HCT116 (cell line): Measurements from ENCODE around the gene RPAP3. TPM values are rescaled to one million over a fixed set of nuclear protein-coding genes. Genes with fewer than 3 reads are reported as not detected.

Source experiments
- ATAC-seq: fragments of 200-7000 bp; cut with Tn5 transposase; 2 replicates; pipeline ENCODE4 v1.9.1; 2020; ENCODE audit warnings: mild to moderate bottlenecking, moderate library complexity
- BruUV-seq: library from RNA; stranded (reverse); fragments of 400-500 nt; replicated peaks from 2 replicates; lab custom pipeline; 2021; lab: Mats Ljungman, UMichigan
- CTCF ChIA-PET: fragments of 300-600 bp; sonication (Branson Sonifier 250); formaldehyde crosslinking; loops from one replicate; lab custom pipeline; 2021; ENCODE audit warnings: antibody characterized with exemption; lab: Charles Lee
- POLR2A ChIA-PET: fragments of 300-600, 350-600 bp; sonication (Branson Sonifier 250); formaldehyde crosslinking; loops from one replicate; lab custom pipeline; 2021; ENCODE audit warnings: antibody characterized with exemption; lab: Charles Lee
- RAD21 ChIA-PET, 2 experiments: fragments of 300-600 bp; sonication (Branson Sonifier 250); formaldehyde crosslinking; loops; one replicate each; lab custom pipeline; 2023; ENCODE audit warnings: low total read pairs in 2 of 2; ENCODE audit not compliant: uncharacterized antibody in 2 of 2, unreplicated experiment in 2 of 2, low non-redundant PET in 1 of 2; lab: Charles Lee
- DNase-seq: peaks from one replicate; pipeline ENCODE4 v3.0.0-alpha.2; 2010; ENCODE audit warnings: low read depth, low spot score
- H2AFZ ChIP-seq: fragments of 200-600 bp; shearing (Covaris generic), sonication (generic); 2 replicates; pipeline ENCODE4 v1.6.1; 2017; ENCODE audit warnings: low read depth, mixed run types, mixed read lengths, antibody characterized with exemption, low read length; ENCODE audit not compliant: poor library complexity, severe bottlenecking
- H3K27ac ChIP-seq: 2 replicates; pipeline ENCODE4 v1.5.1; 2012; ENCODE audit warnings: low read depth, low read length
- H3K27me3 ChIP-seq: fragments of 200-600 bp; sonication (generic); 2 replicates; pipeline ENCODE4 v1.6.1; 2016; ENCODE audit warnings: mixed run types, low read length, mixed read lengths; ENCODE audit not compliant: insufficient read depth
- H3K36me3 ChIP-seq, 2 experiments: fragments of 200-500 bp in 1 of 2; fragments of 200-600 bp in 1 of 2; sonication (Bioruptor generic) in 1 of 2; sonication (generic) in 1 of 2; 2 replicates each; pipeline versions ENCODE4 v1.5.1 to v1.6.1; 2014 to 2016; ENCODE audit warnings: low read length in 2 of 2, inconsistent platforms in 1 of 2, mixed read lengths in 1 of 2, mixed run types in 1 of 2; ENCODE audit not compliant: insufficient read depth in 2 of 2, control insufficient read depth in 1 of 2
- H3K4me1 ChIP-seq, 2 experiments: fragments of 200-600 bp in 1 of 2; sonication (generic) in 1 of 2; 2 replicates each; pipeline versions ENCODE4 v1.5.1 to v1.6.1; 2012 to 2017; ENCODE audit warnings: low read length in 2 of 2, inconsistent platforms in 1 of 2, mild to moderate bottlenecking in 1 of 2, mixed read lengths in 1 of 2, mixed run types in 1 of 2, moderate library complexity in 1 of 2; ENCODE audit not compliant: insufficient read depth in 2 of 2, control insufficient read depth in 1 of 2
- H3K4me2 ChIP-seq: fragments of 200-600 bp; sonication (generic); 2 replicates; pipeline ENCODE4 v1.6.1; 2017; ENCODE audit warnings: mixed run types, low read length, mixed read lengths
- H3K4me3 ChIP-seq, 2 experiments: fragments of 200-600 bp in 1 of 2; sonication (generic) in 1 of 2; replicated peaks in 1 of 2; 2 replicates each; pipeline ENCODE4 v1.5.1; 2011 to 2016; ENCODE audit warnings: low read length in 2 of 2, control low read depth in 1 of 2, low read depth in 1 of 2, mild to moderate bottlenecking in 1 of 2, mixed read lengths in 1 of 2, mixed run types in 1 of 2
- H3K79me2 ChIP-seq: fragments of 200-600 bp; sonication (generic); 2 replicates; pipeline ENCODE4 v1.6.1; 2017; ENCODE audit warnings: mild to moderate bottlenecking, mixed run types, low read length, moderate library complexity, mixed read lengths; ENCODE audit not compliant: insufficient read depth
- H3K9ac ChIP-seq: fragments of 200-600 bp; sonication (generic); 2 replicates; pipeline ENCODE4 v1.6.1; 2016; ENCODE audit warnings: low read length, mixed read lengths
- H3K9me2 ChIP-seq: fragments of 200-600 bp; sonication (generic), shearing (Covaris generic); 2 replicates; pipeline ENCODE4 v1.6.1; 2017; ENCODE audit warnings: mixed run types, mild to moderate bottlenecking, moderate library complexity; ENCODE audit not compliant: insufficient read depth
- H3K9me3 ChIP-seq, 2 experiments: fragments of 200-500 bp in 1 of 2; fragments of 200-600 bp in 1 of 2; sonication (Bioruptor generic) in 1 of 2; sonication (generic) in 1 of 2; 2 replicates each; pipeline ENCODE4 v1.6.1; 2014 to 2017; ENCODE audit warnings: low read length in 2 of 2, mixed read lengths in 2 of 2, inconsistent platforms in 1 of 2, low read depth in 1 of 2, mild to moderate bottlenecking in 1 of 2, mixed run types in 1 of 2, moderate library complexity in 1 of 2; ENCODE audit not compliant: control insufficient read depth in 1 of 2, insufficient read depth in 1 of 2
- H4K20me1 ChIP-seq: fragments of 200-600 bp; sonication (generic), shearing (Covaris generic); 2 replicates; pipeline ENCODE4 v1.6.1; 2017; ENCODE audit warnings: mixed run types, mild to moderate bottlenecking, moderate library complexity; ENCODE audit not compliant: insufficient read depth
- CBX3 ChIP-seq: IDR thresholded peaks from 2 replicates; pipeline ENCODE4 v1.6.1; 2012; ENCODE audit warnings: low read depth
- EGR1 ChIP-seq: IDR thresholded peaks from 2 replicates; pipeline ENCODE4 v1.6.1; 2012; ENCODE audit warnings: low read depth
- ELF1 ChIP-seq: IDR thresholded peaks from 2 replicates; pipeline ENCODE4 v1.6.1; 2012; ENCODE audit warnings: low read depth, borderline replicate concordance
- FOSL1 ChIP-seq: IDR thresholded peaks from 2 replicates; pipeline ENCODE4 v1.6.1; 2012; ENCODE audit warnings: low read depth
- JUND ChIP-seq: IDR thresholded peaks from 2 replicates; pipeline ENCODE4 v1.6.1; 2012
- POLR2A ChIP-seq: IDR thresholded peaks from 2 replicates; pipeline ENCODE4 v1.7.0; 2011; ENCODE audit warnings: borderline replicate concordance; ENCODE audit not compliant: insufficient read depth, insufficient read length; ENCODE audit errors: extremely low read depth
- POLR2AphosphoS5 ChIP-seq: IDR thresholded peaks from 2 replicates; pipeline ENCODE4 v1.6.1; 2011; ENCODE audit warnings: mild to moderate bottlenecking, low read depth, low read length, moderate library complexity
- RAD21 ChIP-seq: IDR thresholded peaks from 2 replicates; pipeline ENCODE4 v1.6.1; 2012; ENCODE audit warnings: low read depth, mild to moderate bottlenecking
- SP1 ChIP-seq: IDR thresholded peaks from 2 replicates; pipeline ENCODE4 v1.6.1; 2012; ENCODE audit warnings: low read depth
- TCF7L2 ChIP-seq: IDR thresholded peaks from 2 replicates; pipeline ENCODE4 v1.7.0; 2011; ENCODE audit warnings: borderline replicate concordance, inconsistent platforms; ENCODE audit not compliant: insufficient read depth, insufficient read length; ENCODE audit errors: extremely low read depth
- YY1 ChIP-seq: IDR thresholded peaks from 2 replicates; pipeline ENCODE4 v1.6.1; 2011; ENCODE audit warnings: low read length, low read depth, moderate library complexity, mild to moderate bottlenecking; ENCODE audit not compliant: insufficient replicate concordance; ENCODE audit errors: extremely low read depth
- ZFX ChIP-seq: fragments of 450-650 bp; IDR thresholded peaks from 2 replicates; pipeline ENCODE4 v1.6.1; 2017
- ZNF274 ChIP-seq: fragments of 200-500 bp; sonication (Bioruptor generic); IDR thresholded peaks from 2 replicates; pipeline ENCODE4 v1.6.1; 2014; ENCODE audit warnings: mild to moderate bottlenecking, low read depth, low read length, inconsistent platforms
- intact Hi-C: fragments of 100-400 bp; cut with micrococcal nuclease; formaldehyde crosslinking; loops from 2 replicates; pipeline ENCODE4 v1.10.0; 2022
- total RNA-seq: library from RNA; stranded (reverse); gene quantifications from one replicate; pipeline ENCODE4 v1.2.1, GENCODE V29; 2021; ENCODE audit not compliant: unreplicated experiment
- TF ChIP-seq, protein P1 (sequence below), 3 experiments: fragments of 200-600 bp in 1 of 3; sonication (generic) in 1 of 3; IDR thresholded peaks in 2 of 3; conservative IDR thresholded peaks in 1 of 3; 2 replicates each; pipeline ENCODE4 v1.5.1; 2012 to 2017; ENCODE audit warnings: low read depth in 2 of 3, low read length in 2 of 3, antibody characterized with exemption in 1 of 3, borderline replicate concordance in 1 of 3, control low read depth in 1 of 3, mild to moderate bottlenecking in 1 of 3, mixed read lengths in 1 of 3, mixed run types in 1 of 3, moderate library complexity in 1 of 3; ENCODE audit not compliant: insufficient read depth in 1 of 3
- TF ChIP-seq, protein P2 (sequence below): IDR thresholded peaks from 2 replicates; pipeline ENCODE4 v1.6.1; 2012; ENCODE audit warnings: low read depth
- TF ChIP-seq, protein P3 (sequence below): IDR thresholded peaks from 2 replicates; pipeline ENCODE4 v1.6.1; 2012
- TF ChIP-seq, protein P4 (sequence below): IDR thresholded peaks from 2 replicates; pipeline ENCODE4 v1.6.1; 2012

Gene RPAP3
- total RNA-seq, 1 experiment from 2014 or later: 48.3 TPM

DNA sequence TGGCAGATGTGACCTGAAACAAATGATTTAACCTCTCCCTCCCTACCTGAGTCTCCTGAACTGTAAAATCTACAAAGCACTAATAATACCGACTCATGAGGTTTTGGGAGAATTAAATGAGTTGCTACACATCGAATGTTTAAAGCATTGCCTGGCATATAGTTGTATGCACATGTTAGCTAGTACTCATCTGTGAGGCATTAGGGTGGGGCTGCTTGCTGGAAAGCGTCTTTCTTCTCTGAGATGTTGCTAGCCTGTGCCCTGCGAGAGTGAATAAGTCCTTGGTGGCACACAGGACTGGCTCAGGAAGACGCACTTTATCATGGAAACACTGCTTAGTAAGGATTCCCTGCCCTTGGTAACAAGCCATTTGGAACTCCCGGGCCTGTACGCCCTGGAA lies 46.7 kb upstream of the RPAP3 start:
- no peaks in the 10 kb centered on the region for H3K79me2 ChIP-seq

DNA sequence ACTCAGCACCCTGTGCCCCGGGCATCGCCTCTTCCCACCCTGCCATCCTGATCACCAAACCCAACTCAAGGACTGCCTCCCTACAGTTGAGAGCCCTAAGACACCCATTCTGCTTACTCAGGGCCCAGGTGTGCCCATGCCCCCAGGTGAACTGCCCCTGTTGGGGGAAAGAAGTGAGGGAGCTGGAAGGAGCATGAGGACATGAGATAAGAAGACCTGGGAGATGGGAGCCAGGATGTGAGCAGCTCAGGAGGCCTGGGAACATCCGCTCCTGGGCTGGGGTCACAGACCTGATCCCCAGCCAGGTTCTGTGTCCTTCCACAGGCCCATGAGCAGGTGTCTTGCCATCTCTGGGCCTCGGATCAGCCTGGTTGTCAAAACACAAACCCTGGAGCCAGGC lies 46.3 kb upstream of the RPAP3 start:
- Histone ChIP-seq H3K79me2 (no peaks in the 10 kb centered on the region), H2AFZ (no peak overlapping the region), H3K9ac (0 out of 2 replicates have a peak overlapping the region, but pooled peaks have one; percentile 40), H4K20me1 (no peaks in the 10 kb centered on the region), H3K4me1 (peaks cover 32 to 42% of the 10 kb centered on the region in 2 experiments), H3K27me3 (no peaks in the 10 kb centered on the region), H3K36me3 (no peaks in the 10 kb centered on the region), H3K27ac (no peak overlapping the region), H3K9me2 (no peaks in the 10 kb centered on the region), H3K4me3 (no peak overlapping the region), H3K4me2 (peak overlapping the region; percentile 85), H3K9me3 (no peaks in the 10 kb centered on the region)
- intact Hi-C loops: no loop called here
- DNase-seq (no peak), ATAC-seq (no peak)
- RAD21 ChIA-PET: no interaction called here
- no TSS peak for BruUV-seq
- POLR2A ChIA-PET: no interaction called here
- CTCF ChIA-PET: interaction anchor here (3.5 to 9.1 kb wide), 2 partner anchors 9 to 14 kb away, joined by 25 to 75 read pairs; no protein-coding TSS in a partner anchor
- TF ChIP-seq FOSL1 (no peak), POLR2A (no peak), CBX3 (no peak), TCF7L2 (no peak), JUND (no peak), ELF1 (no peak), RAD21 (no peak), ZFX (no peak), YY1 (no peak)
- TF ChIP-seq, protein P1, sequence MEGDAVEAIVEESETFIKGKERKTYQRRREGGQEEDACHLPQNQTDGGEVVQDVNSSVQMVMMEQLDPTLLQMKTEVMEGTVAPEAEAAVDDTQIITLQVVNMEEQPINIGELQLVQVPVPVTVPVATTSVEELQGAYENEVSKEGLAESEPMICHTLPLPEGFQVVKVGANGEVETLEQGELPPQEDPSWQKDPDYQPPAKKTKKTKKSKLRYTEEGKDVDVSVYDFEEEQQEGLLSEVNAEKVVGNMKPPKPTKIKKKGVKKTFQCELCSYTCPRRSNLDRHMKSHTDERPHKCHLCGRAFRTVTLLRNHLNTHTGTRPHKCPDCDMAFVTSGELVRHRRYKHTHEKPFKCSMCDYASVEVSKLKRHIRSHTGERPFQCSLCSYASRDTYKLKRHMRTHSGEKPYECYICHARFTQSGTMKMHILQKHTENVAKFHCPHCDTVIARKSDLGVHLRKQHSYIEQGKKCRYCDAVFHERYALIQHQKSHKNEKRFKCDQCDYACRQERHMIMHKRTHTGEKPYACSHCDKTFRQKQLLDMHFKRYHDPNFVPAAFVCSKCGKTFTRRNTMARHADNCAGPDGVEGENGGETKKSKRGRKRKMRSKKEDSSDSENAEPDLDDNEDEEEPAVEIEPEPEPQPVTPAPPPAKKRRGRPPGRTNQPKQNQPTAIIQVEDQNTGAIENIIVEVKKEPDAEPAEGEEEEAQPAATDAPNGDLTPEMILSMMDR (IDR thresholded peaks at IDR 0.05 in 2 of 3, conservative IDR thresholded peaks at IDR 0.05 in 1 of 3; ENCODE audit: borderline replicate concordance in 1 of 3, insufficient read depth in 1 of 3, low read depth in 2 of 3, low read length in 2 of 3): no peak
- TF ChIP-seq, protein P2, sequence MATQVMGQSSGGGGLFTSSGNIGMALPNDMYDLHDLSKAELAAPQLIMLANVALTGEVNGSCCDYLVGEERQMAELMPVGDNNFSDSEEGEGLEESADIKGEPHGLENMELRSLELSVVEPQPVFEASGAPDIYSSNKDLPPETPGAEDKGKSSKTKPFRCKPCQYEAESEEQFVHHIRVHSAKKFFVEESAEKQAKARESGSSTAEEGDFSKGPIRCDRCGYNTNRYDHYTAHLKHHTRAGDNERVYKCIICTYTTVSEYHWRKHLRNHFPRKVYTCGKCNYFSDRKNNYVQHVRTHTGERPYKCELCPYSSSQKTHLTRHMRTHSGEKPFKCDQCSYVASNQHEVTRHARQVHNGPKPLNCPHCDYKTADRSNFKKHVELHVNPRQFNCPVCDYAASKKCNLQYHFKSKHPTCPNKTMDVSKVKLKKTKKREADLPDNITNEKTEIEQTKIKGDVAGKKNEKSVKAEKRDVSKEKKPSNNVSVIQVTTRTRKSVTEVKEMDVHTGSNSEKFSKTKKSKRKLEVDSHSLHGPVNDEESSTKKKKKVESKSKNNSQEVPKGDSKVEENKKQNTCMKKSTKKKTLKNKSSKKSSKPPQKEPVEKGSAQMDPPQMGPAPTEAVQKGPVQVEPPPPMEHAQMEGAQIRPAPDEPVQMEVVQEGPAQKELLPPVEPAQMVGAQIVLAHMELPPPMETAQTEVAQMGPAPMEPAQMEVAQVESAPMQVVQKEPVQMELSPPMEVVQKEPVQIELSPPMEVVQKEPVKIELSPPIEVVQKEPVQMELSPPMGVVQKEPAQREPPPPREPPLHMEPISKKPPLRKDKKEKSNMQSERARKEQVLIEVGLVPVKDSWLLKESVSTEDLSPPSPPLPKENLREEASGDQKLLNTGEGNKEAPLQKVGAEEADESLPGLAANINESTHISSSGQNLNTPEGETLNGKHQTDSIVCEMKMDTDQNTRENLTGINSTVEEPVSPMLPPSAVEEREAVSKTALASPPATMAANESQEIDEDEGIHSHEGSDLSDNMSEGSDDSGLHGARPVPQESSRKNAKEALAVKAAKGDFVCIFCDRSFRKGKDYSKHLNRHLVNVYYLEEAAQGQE: no peak
- TF ChIP-seq, protein P3, sequence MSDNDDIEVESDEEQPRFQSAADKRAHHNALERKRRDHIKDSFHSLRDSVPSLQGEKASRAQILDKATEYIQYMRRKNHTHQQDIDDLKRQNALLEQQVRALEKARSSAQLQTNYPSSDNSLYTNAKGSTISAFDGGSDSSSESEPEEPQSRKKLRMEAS: no peak

More for the DNA sequence above, 46.7 kb upstream of the RPAP3 start:
- ChIA-PET POLR2A (no interaction called here), CTCF (interaction anchor here (3.5 to 9.1 kb wide), 2 partner anchors 10 to 14 kb away, joined by 25 to 75 read pairs; no protein-coding TSS in a partner anchor)
- Histone ChIP-seq H2AFZ (no peak overlapping the region), H3K27ac (no peak overlapping the region), H3K4me3 (no peak overlapping the region), H3K36me3 (no peaks in the 10 kb centered on the region)
- intact Hi-C loops: no loop called here
- BruUV-seq: no TSS peak
- no peak for TF ChIP-seq POLR2AphosphoS5
- no peak for TF ChIP-seq EGR1
- TF ChIP-seq, protein P4, sequence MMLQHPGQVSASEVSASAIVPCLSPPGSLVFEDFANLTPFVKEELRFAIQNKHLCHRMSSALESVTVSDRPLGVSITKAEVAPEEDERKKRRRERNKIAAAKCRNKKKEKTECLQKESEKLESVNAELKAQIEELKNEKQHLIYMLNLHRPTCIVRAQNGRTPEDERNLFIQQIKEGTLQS: no peak
- no peak for TF ChIP-seq ZNF274
- no peak for TF ChIP-seq SP1
- TF ChIP-seq, all 23 proteins: peak for 0
- no peaks in the 10 kb centered on the region for H3K9me2 ChIP-seq
- RAD21 ChIA-PET: no interaction called here
- DNase-seq: no peak
- H3K27me3 ChIP-seq: no peaks in the 10 kb centered on the region
- no peaks in the 10 kb centered on the region for H3K9me3 ChIP-seq
- H4K20me1 ChIP-seq: no peaks in the 10 kb centered on the region
- H3K4me2 ChIP-seq: peak overlapping the region; percentile 85
- peaks cover 32 to 42% of the 10 kb centered on the region in 2 experiments for H3K4me1 ChIP-seq
- peak overlapping the region; percentile 40 for H3K9ac ChIP-seq
- ATAC-seq: no peak
